Ishikawa (cell line): ENCODE measurements around the gene SANBR.

ENCODE experiments used
- CEBPB ChIP-seq: IDR thresholded peaks from 2 replicates; pipeline ENCODE4 v1.6.1; 2012
- CREB1 ChIP-seq: IDR thresholded peaks from 2 replicates; pipeline ENCODE4 v1.6.1; 2012; ENCODE audit warnings: low read depth
- EGR1 ChIP-seq: IDR thresholded peaks from 2 replicates; pipeline ENCODE4 v1.6.1; 2012
- EP300 ChIP-seq: IDR thresholded peaks from 2 replicates; pipeline ENCODE4 v1.6.1; 2012; ENCODE audit warnings: borderline replicate concordance
- FOXM1 ChIP-seq: IDR thresholded peaks from 2 replicates; pipeline ENCODE4 v1.6.1; 2012; ENCODE audit warnings: low read depth, borderline replicate concordance
- MAX ChIP-seq: IDR thresholded peaks from 2 replicates; pipeline ENCODE4 v1.6.1; 2012
- NFIC ChIP-seq: IDR thresholded peaks from 2 replicates; pipeline ENCODE4 v1.6.1; 2012
- RAD21 ChIP-seq: IDR thresholded peaks from 2 replicates; pipeline ENCODE4 v1.6.1; 2012; ENCODE audit warnings: low read depth
- REST ChIP-seq: IDR thresholded peaks from 2 replicates; pipeline ENCODE4 v1.6.1; 2012; ENCODE audit warnings: low read depth, mild to moderate bottlenecking
- TAF1 ChIP-seq: IDR thresholded peaks from 2 replicates; pipeline ENCODE4 v1.6.1; 2012; ENCODE audit warnings: low read depth, mild to moderate bottlenecking
- TCF12 ChIP-seq: IDR thresholded peaks from 2 replicates; pipeline ENCODE4 v1.6.1; 2012; ENCODE audit warnings: low read depth
- TEAD4 ChIP-seq: IDR thresholded peaks from 2 replicates; pipeline ENCODE4 v1.6.1; 2012
- YY1 ChIP-seq: IDR thresholded peaks from 2 replicates; pipeline ENCODE4 v1.6.1; 2012; ENCODE audit warnings: low read depth
- ZBTB7A ChIP-seq: IDR thresholded peaks from 2 replicates; pipeline ENCODE4 v1.6.1; 2012; ENCODE audit warnings: low read depth
- TF ChIP-seq, protein P1 (sequence below): IDR thresholded peaks from 2 replicates; pipeline ENCODE4 v1.6.1; 2012

SANBR gene

DNA sequence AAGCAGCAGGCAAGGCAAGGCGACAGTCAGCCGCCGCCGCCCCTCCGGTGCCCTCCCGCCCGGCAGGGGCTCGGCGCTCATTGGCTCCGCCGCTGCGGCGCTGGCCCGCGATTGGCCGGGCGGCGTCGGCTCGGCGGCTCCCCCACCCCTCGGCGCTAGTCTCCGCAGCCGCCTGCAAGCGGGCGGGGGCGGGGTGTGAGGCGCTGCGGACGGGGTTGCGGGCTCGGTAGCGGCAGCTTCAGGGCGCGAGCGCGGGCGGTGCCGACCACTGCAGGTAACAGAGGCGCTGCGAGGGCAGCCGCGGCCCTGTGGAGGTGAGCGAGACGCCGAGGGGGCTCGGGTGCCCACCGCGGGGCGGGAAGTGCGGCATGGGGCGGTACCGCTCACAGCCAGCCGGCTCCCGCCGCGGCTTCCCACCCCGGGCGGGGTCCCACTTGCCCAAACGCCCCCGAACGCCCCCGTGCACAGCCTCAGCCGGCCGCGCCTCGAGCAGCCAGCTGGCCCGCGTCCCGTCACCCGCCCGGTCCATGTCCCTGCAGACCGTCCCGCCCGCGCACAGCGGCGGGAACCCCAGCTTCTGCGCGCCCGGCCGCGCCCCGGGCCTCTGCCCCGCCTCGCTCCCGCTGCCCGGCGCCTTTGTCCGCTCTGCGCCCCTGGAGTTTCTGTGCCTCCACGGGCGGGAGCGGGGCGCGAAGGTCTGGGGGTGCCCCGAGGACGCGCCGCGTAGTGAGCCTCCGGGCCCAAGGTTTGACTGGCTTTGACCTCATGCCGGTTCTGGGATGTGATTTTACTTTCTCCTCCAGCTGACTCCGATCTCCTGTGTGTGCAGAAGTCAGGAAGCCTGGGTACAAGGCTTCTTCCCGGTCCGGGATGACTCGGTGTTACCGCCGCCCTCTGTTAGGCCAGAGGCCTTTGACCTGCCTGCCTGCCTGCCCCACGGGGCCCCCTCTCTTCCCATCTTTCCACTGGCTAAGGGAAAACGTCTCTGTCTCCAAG lies at the start of gene SANBR:
Gene SANBR, plus strand, starts transcription at position 158 of the 996 bp plus-strand sequence. CDS start 4,480 bp downstream, outside the sequence.
- TF ChIP-seq CEBPB (no peak), FOXM1 (no peak), EP300 (no peak), MAX (peak; percentile 40), REST (no peak), RAD21 (no peak), CREB1 (no peak), NFIC (no peak), TCF12 (0 out of 2 replicates have a peak, but pooled peaks have one; percentile 39), YY1 (no peak), TEAD4 (no peak), TAF1 (peak; percentile 33; the same call in 1 of the 2 replicates), ZBTB7A (peak; percentile 92), EGR1 (peak; percentile 3; the same call in 1 of the 2 replicates)
- TF ChIP-seq, protein P1, sequence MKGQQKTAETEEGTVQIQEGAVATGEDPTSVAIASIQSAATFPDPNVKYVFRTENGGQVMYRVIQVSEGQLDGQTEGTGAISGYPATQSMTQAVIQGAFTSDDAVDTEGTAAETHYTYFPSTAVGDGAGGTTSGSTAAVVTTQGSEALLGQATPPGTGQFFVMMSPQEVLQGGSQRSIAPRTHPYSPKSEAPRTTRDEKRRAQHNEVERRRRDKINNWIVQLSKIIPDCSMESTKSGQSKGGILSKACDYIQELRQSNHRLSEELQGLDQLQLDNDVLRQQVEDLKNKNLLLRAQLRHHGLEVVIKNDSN = no peak

DNA sequence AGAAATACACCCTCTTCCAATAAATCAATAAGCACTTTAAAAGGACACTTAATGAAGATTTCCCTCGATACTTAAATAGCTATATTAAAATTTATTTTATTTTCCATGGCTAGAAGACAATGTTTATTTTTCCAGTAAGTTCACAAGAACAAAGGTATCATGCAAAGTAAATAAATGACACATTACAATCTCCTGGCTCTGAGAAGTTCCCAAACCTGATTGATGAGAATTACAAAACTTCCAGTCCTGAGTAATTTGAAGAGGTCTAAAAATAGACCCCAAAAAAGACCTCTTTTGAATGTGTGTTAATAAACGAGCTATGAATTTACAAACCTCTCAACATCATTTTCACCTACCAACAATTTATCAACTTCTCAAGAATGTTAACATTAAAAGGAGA lies 49.7 kb upstream of the SANBR start:
- TF ChIP-seq NFIC (peak; percentile 58; the same call in 1 of the 2 replicates), CEBPB (0 out of 2 replicates have a peak, but pooled peaks have one; percentile 23), TEAD4 (no peak), ZBTB7A (no peak), EP300 (no peak)

DNA sequence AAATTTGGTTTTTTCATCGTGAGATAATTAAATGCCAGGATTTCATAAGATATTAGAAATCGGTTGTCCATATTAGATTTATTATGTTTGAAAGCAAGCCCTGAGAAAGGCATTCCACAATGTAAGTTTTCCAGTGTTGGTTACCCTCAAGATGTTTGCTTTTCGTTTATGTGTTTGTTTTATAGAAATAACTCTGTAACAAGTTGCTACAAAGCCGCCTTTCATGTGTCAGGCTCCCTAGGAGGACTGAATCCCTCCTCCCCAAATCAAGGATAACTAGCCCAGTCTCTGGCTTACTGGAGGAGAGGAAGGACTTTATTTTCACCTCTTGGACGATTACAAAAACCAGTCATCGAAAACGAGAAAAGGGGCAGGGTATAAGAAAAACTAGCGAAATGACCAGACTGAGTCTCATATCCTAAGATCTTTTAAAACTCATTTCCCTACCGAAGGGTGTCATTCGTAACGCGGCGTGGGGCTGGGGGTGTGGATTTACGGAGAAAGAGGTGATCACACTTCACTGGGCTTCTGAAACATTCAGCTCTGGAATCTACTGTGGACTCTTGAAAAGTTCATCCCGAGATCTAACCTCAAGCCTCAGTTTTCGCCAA lies 49.2 kb upstream of the SANBR start:
- TF ChIP-seq EGR1 (no peak), TAF1 (no peak), CEBPB (no peak), CREB1 (no peak), NFIC (no peak), REST (no peak), RAD21 (no peak), TCF12 (no peak)
- TF ChIP-seq, protein P1 = no peak

DNA sequence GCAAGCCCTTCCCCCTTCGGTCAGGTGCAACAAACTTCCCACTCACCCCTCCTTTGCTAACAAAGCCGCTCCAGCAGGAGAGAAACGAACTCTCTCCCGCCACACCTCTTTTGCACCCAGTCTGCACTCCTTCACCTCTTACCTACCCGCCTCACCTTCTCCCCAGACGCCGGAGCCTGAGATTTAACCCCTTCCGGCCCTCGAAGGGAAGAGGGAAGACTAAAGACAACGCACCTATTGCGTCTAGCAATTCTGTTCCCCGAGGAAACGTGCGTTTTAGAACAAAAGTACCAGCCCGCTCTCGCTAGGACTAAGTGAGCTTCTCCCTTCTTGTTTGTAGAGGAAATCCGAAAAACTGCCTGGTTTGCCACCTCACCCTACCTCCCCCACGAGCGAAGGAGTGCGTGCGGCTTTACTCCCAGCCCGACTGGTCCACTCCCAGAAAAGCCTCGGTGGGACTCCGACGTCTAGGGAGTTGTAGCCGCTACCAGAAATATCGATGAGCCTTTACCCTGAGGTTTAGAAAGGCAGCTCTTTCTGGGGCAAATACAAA lies 48.6 kb upstream of the SANBR start:
- TF ChIP-seq ZBTB7A = no peak
- peak; percentile 59; the same call in 1 of the 2 replicates for TF ChIP-seq TAF1
- peak; percentile 44; the same call in 1 of the 2 replicates for TF ChIP-seq TEAD4
- TF ChIP-seq, protein P1 = peak; percentile 46; the same call in 1 of the 2 replicates
- no peak for TF ChIP-seq YY1
- TF ChIP-seq NFIC = peak; percentile 62; the same call in 1 of the 2 replicates
- peak; percentile 50; the same call in 1 of the 2 replicates for TF ChIP-seq TCF12
- peak; percentile 31; the same call in 1 of the 2 replicates for TF ChIP-seq CEBPB
- TF ChIP-seq MAX = peak; percentile 80
